ENCODE data around the gene PPP6R1.
"Not testable (repeated sequence)": the region's sequence is repeated elsewhere in the genome, so short reads cannot be mapped to it uniquely, and the experiment has no call there.

The PPP6R1 gene

DNA sequence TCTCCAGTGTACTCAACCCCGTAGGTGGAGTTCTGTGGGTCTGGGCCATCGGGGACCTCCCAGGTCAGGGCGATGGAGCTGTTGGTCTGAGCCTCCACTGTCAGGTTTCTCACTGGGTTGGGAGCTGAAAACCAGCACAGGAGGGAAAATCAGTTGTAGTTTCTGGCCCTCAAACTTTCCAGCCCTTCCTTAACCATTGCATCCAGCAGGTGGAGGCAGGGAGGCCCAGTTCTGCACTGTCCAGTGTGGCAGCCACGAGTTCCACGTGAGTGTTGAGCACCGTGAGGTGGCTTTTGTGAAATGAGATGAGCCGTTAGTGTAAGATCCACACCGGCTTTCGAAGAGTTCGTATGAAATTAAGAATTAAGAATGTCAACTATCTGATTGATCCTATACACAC is 56.6 kb downstream of the PPP6R1 start:
- not testable (repeated sequence) for H3K36me3 ChIP-seq (ENCODE audit: control insufficient read depth, insufficient read depth, low read length); H3K27me3 ChIP-seq (ENCODE audit: insufficient read depth, low read length, poor library complexity); H3K23ac ChIP-seq (ENCODE audit: low read length); H2BK15ac ChIP-seq (replicated peaks; ENCODE audit: low read depth); H3K9ac ChIP-seq (ENCODE audit: low read length); H2AK5ac ChIP-seq (ENCODE audit: low read length); H4K8ac ChIP-seq (ENCODE audit: low read depth, low read length); H3K27ac ChIP-seq (ENCODE audit: low read depth, low read length); H3K18ac ChIP-seq (ENCODE audit: low read length); H3K4me1 ChIP-seq (ENCODE audit: control insufficient read depth, low read depth, low read length); H3K56ac ChIP-seq (ENCODE audit: low read length); H3K4ac ChIP-seq (ENCODE audit: low read depth, low read length); H3K4me3 ChIP-seq (ENCODE audit: low read length); H2BK5ac ChIP-seq (ENCODE audit: low read length); H2BK120ac ChIP-seq (ENCODE audit: low read depth, low read length); H3K79me2 ChIP-seq (ENCODE audit: control insufficient read depth, insufficient read depth, low read length); DNase-seq; H4K5ac ChIP-seq (ENCODE audit: low read length); H3K4me2 ChIP-seq (ENCODE audit: low read length); H3K79me1 ChIP-seq (ENCODE audit: low read length)
- WGBS (ENCODE audit: extremely low coverage, insufficient coverage, low lambda C conversion rate): no CpG with 5 or more reads among the region's 10 CpGs

DNA sequence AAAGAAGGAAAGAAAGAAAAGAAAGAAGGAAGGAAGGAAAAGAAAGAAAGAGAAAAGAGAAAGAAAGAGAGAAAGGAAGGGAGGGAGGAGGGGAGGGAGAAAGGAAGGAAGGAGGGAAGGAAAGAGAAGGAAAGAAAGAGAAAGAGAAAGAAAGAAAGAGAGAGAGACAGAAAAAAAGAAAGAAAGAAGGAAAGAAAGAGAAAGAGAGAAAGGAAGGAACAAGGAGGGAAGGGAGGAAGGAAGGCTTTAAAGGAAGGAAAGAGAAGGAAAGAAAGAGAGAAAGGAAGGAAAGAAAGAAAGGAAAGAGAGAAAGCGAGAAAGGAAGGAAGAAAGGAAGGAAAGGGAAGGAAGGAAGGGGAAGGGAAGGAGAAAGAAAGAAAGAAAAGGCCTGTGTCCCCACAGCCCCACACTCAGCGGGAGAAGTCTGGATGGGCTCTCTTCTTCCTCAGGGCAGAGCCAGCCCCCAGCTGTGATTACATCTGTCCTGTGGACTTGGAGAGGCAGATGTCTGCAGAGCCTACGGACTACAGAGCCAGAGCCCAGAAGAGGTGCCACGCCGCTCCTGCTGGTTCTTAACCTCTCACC is 59.1 kb downstream of the PPP6R1 start:
- Histone ChIP-seq H3K36me3 (ENCODE audit: control insufficient read depth, insufficient read depth, low read length) (no peaks in the 10 kb centered on the region), H2BK5ac (ENCODE audit: low read length) (no peak overlapping the region), H3K18ac (ENCODE audit: low read length) (no peak overlapping the region), H3K4me3 (ENCODE audit: low read length) (no peak overlapping the region), H2BK15ac (replicated peaks; ENCODE audit: low read depth) (no peak overlapping the region), H3K23ac (ENCODE audit: low read length) (no peak overlapping the region), H3K4ac (ENCODE audit: low read depth, low read length) (no peak overlapping the region), H3K27me3 (ENCODE audit: insufficient read depth, low read length, poor library complexity) (no peaks in the 10 kb centered on the region), H3K4me1 (ENCODE audit: control insufficient read depth, low read depth, low read length) (no peaks in the 10 kb centered on the region), H2BK120ac (ENCODE audit: low read depth, low read length) (no peak overlapping the region), H3K4me2 (ENCODE audit: low read length) (no peak overlapping the region), H3K79me2 (ENCODE audit: control insufficient read depth, insufficient read depth, low read length) (no peaks in the 10 kb centered on the region), H3K27ac (ENCODE audit: low read depth, low read length) (no peak overlapping the region), H3K56ac (ENCODE audit: low read length) (no peak overlapping the region), H4K5ac (ENCODE audit: low read length) (no peak overlapping the region), H2AK5ac (ENCODE audit: low read length) (no peak overlapping the region), H4K8ac (ENCODE audit: low read depth, low read length) (no peak overlapping the region), H3K9ac (ENCODE audit: low read length) (no peak overlapping the region), H3K79me1 (ENCODE audit: low read length) (no peaks in the 10 kb centered on the region)
- WGBS (ENCODE audit: extremely low coverage, insufficient coverage, low lambda C conversion rate): no CpG with 5 or more reads among the region's 5 CpGs
- DNase-seq: no peak

DNA sequence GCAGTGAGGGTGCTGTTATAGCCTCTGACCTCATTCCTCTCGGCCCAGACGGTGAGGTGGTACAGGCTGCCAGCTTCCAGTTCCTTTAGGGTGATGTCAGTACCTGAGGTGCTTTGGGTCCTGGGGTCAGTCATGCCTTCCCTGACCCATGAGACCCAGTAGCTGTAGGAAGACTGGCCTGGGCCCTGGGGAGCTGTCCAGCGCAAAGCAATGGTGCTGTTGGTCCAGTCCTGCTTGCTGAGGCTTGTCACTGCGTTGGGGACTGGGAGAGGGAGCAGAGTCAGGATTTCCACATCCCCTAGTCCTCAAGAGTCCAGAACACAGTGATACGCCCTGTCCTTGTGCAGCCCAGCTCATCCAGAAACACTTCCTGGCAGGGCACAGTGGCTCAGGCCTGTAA is 60.2 kb downstream of the PPP6R1 start:
- Histone ChIP-seq H2AK5ac (ENCODE audit: low read length) (no peak overlapping the region), H3K36me3 (ENCODE audit: control insufficient read depth, insufficient read depth, low read length) (no peaks in the 10 kb centered on the region), H3K4ac (ENCODE audit: low read depth, low read length) (no peak overlapping the region), H3K79me2 (ENCODE audit: control insufficient read depth, insufficient read depth, low read length) (no peaks in the 10 kb centered on the region), H2BK15ac (replicated peaks; ENCODE audit: low read depth) (no peak overlapping the region), H3K4me1 (ENCODE audit: control insufficient read depth, low read depth, low read length) (no peaks in the 10 kb centered on the region), H3K27ac (ENCODE audit: low read depth, low read length) (no peak overlapping the region), H3K56ac (ENCODE audit: low read length) (no peak overlapping the region), H3K4me2 (ENCODE audit: low read length) (no peak overlapping the region), H2BK5ac (ENCODE audit: low read length) (no peak overlapping the region), H3K4me3 (ENCODE audit: low read length) (no peak overlapping the region), H3K27me3 (ENCODE audit: insufficient read depth, low read length, poor library complexity) (no peaks in the 10 kb centered on the region), H3K79me1 (ENCODE audit: low read length) (no peaks in the 10 kb centered on the region), H3K9ac (ENCODE audit: low read length) (no peak overlapping the region), H4K5ac (ENCODE audit: low read length) (no peak overlapping the region), H3K18ac (ENCODE audit: low read length) (no peak overlapping the region), H4K8ac (ENCODE audit: low read depth, low read length) (no peak overlapping the region), H3K23ac (ENCODE audit: low read length) (no peak overlapping the region), H2BK120ac (ENCODE audit: low read depth, low read length) (no peak overlapping the region)
- DNase-seq: no peak
- WGBS (ENCODE audit: extremely low coverage, insufficient coverage, low lambda C conversion rate): no CpG with 5 or more reads among the region's 5 CpGs

DNA sequence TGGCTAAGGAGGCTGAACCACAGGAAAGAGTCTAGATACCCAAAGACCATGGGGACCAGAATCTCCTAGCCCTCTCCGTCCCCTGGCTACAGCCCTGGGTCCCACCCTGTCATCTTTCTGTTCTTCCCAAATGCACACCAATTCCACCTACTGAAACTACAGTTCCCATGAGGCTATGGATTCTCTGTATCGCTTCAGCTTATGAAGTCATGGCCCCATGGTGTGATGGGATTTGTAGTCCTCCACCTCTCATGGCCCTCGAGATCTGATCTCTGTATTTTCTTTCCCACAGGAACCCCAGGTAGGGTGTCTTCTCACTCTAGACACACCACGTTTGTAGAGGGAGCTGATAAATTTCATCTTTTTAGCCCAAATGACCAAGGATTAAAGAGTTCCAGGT is 61.3 kb downstream of the PPP6R1 start:
- H3K79me2 ChIP-seq (ENCODE audit: control insufficient read depth, insufficient read depth, low read length): no peaks in the 10 kb centered on the region
- no peak overlapping the region for H3K56ac ChIP-seq (ENCODE audit: low read length)
- H3K27me3 ChIP-seq (ENCODE audit: insufficient read depth, low read length, poor library complexity): no peaks in the 10 kb centered on the region
- no peak overlapping the region for H2BK120ac ChIP-seq (ENCODE audit: low read depth, low read length)
- H3K4me1 ChIP-seq (ENCODE audit: control insufficient read depth, low read depth, low read length): no peaks in the 10 kb centered on the region
- no peak overlapping the region for H2BK15ac ChIP-seq (replicated peaks; ENCODE audit: low read depth)
- H3K79me1 ChIP-seq (ENCODE audit: low read length): no peaks in the 10 kb centered on the region
- peak; percentile 27 for DNase-seq
- H3K4me2 ChIP-seq (ENCODE audit: low read length): no peak overlapping the region
- no peak overlapping the region for H3K4me3 ChIP-seq (ENCODE audit: low read length)
- H3K36me3 ChIP-seq (ENCODE audit: control insufficient read depth, insufficient read depth, low read length): no peaks in the 10 kb centered on the region
- no peak overlapping the region for H2AK5ac ChIP-seq (ENCODE audit: low read length)
- no peak overlapping the region for H2BK5ac ChIP-seq (ENCODE audit: low read length)
- no peak overlapping the region for H3K18ac ChIP-seq (ENCODE audit: low read length)
- no peak overlapping the region for H3K4ac ChIP-seq (ENCODE audit: low read depth, low read length)
- H3K23ac ChIP-seq (ENCODE audit: low read length): no peak overlapping the region
- no peak overlapping the region for H4K8ac ChIP-seq (ENCODE audit: low read depth, low read length)
- H3K9ac ChIP-seq (ENCODE audit: low read length): no peak overlapping the region
- no peak overlapping the region for H4K5ac ChIP-seq (ENCODE audit: low read length)
- WGBS (ENCODE audit: extremely low coverage, insufficient coverage, low lambda C conversion rate): no CpG with 5 or more reads among the region's 4 CpGs
- no peak overlapping the region for H3K27ac ChIP-seq (ENCODE audit: low read depth, low read length)

DNA sequence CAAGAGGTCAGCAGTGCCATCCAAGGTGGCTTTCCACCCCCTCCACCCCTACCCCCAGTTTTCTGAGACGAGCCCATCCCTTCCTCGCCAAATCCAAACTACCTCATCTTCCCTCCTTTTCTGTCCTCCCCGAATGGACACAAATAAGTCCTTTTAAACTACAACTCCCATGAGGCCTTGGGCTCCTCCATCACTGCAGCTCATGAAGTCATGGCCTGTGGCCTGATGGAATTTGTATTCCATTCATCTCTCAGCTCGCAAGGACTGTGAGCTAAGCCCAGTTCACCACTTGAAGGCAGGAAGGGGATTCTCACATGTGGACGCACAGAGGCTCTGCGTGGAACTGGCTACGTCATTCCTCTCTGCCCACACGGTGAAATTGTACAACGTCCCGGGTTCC is 62.0 kb downstream of the PPP6R1 start:
- no CpG with 5 or more reads among the region's 10 CpGs for WGBS (ENCODE audit: extremely low coverage, insufficient coverage, low lambda C conversion rate)
- H3K4me3 ChIP-seq (ENCODE audit: low read length): no peak overlapping the region
- peak; percentile 26 for DNase-seq

DNA sequence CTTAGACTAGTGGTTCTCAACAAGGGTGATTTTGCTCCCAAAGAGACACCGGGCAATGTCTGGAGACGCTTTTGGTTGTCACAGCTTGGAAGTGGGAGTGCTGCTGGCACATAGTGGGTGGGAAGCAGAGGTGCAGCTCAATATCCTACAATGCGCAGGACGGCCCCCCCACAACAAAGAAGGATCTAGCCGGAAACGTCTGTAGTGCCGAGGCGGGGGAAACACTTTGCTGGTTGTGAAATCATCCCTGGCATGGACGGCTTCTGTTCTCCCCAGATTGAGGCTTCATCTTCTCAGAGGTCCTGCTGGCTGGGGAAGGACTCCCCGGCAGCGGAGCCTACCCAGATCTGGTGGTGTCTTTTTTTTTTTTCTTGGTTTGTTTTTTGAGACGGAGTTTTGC is 65.3 kb downstream of the PPP6R1 start:
- no peaks in the 10 kb centered on the region for H3K27me3 ChIP-seq (ENCODE audit: insufficient read depth, low read length, poor library complexity)
- H3K23ac ChIP-seq (ENCODE audit: low read length): no peak overlapping the region
- no peaks in the 10 kb centered on the region for H3K79me1 ChIP-seq (ENCODE audit: low read length)
- no CpG with 5 or more reads among the region's 12 CpGs for WGBS (ENCODE audit: extremely low coverage, insufficient coverage, low lambda C conversion rate)
- no peak overlapping the region for H2BK120ac ChIP-seq (ENCODE audit: low read depth, low read length)
- no peak overlapping the region for H4K8ac ChIP-seq (ENCODE audit: low read depth, low read length)
- H3K27ac ChIP-seq (ENCODE audit: low read depth, low read length): no peak overlapping the region
- no peaks in the 10 kb centered on the region for H3K36me3 ChIP-seq (ENCODE audit: control insufficient read depth, insufficient read depth, low read length)
- no peaks in the 10 kb centered on the region for H3K79me2 ChIP-seq (ENCODE audit: control insufficient read depth, insufficient read depth, low read length)
- DNase-seq: no peak
- no peak overlapping the region for H3K56ac ChIP-seq (ENCODE audit: low read length)
- no peak overlapping the region for H3K18ac ChIP-seq (ENCODE audit: low read length)
- no peak overlapping the region for H2BK15ac ChIP-seq (replicated peaks; ENCODE audit: low read depth)
- H3K4ac ChIP-seq (ENCODE audit: low read depth, low read length): no peak overlapping the region
- no peaks in the 10 kb centered on the region for H3K4me1 ChIP-seq (ENCODE audit: control insufficient read depth, low read depth, low read length)
- no peak overlapping the region for H2AK5ac ChIP-seq (ENCODE audit: low read length)
- H3K4me3 ChIP-seq (ENCODE audit: low read length): no peak overlapping the region
- no peak overlapping the region for H2BK5ac ChIP-seq (ENCODE audit: low read length)
- H4K5ac ChIP-seq (ENCODE audit: low read length): no peak overlapping the region
- no peak overlapping the region for H3K4me2 ChIP-seq (ENCODE audit: low read length)
- no peak overlapping the region for H3K9ac ChIP-seq (ENCODE audit: low read length)

More for the DNA sequence above, 62.0 kb downstream of the PPP6R1 start:
- H3K4me1 ChIP-seq (ENCODE audit: control insufficient read depth, low read depth, low read length): no peaks in the 10 kb centered on the region
- H3K4me2 ChIP-seq (ENCODE audit: low read length): no peak overlapping the region
- no peak overlapping the region for H4K8ac ChIP-seq (ENCODE audit: low read depth, low read length)
- H3K27me3 ChIP-seq (ENCODE audit: insufficient read depth, low read length, poor library complexity): no peaks in the 10 kb centered on the region
- no peak overlapping the region for H3K9ac ChIP-seq (ENCODE audit: low read length)
- H2BK120ac ChIP-seq (ENCODE audit: low read depth, low read length): no peak overlapping the region
- no peak overlapping the region for H2AK5ac ChIP-seq (ENCODE audit: low read length)
- H3K27ac ChIP-seq (ENCODE audit: low read depth, low read length): no peak overlapping the region
- no peak overlapping the region for H3K18ac ChIP-seq (ENCODE audit: low read length)
- no peak overlapping the region for H3K4ac ChIP-seq (ENCODE audit: low read depth, low read length)
- no peaks in the 10 kb centered on the region for H3K79me1 ChIP-seq (ENCODE audit: low read length)
- no peak overlapping the region for H2BK5ac ChIP-seq (ENCODE audit: low read length)
- H3K56ac ChIP-seq (ENCODE audit: low read length): no peak overlapping the region
- H3K36me3 ChIP-seq (ENCODE audit: control insufficient read depth, insufficient read depth, low read length): no peaks in the 10 kb centered on the region
- H2BK15ac ChIP-seq (replicated peaks; ENCODE audit: low read depth): no peak overlapping the region
- H4K5ac ChIP-seq (ENCODE audit: low read length): no peak overlapping the region
- no peak overlapping the region for H3K23ac ChIP-seq (ENCODE audit: low read length)
- H3K79me2 ChIP-seq (ENCODE audit: control insufficient read depth, insufficient read depth, low read length): no peaks in the 10 kb centered on the region

Measured in mesendoderm (in vitro differentiated cells).